Measurements from ENCODE around the gene UBASH3B.

DNA sequence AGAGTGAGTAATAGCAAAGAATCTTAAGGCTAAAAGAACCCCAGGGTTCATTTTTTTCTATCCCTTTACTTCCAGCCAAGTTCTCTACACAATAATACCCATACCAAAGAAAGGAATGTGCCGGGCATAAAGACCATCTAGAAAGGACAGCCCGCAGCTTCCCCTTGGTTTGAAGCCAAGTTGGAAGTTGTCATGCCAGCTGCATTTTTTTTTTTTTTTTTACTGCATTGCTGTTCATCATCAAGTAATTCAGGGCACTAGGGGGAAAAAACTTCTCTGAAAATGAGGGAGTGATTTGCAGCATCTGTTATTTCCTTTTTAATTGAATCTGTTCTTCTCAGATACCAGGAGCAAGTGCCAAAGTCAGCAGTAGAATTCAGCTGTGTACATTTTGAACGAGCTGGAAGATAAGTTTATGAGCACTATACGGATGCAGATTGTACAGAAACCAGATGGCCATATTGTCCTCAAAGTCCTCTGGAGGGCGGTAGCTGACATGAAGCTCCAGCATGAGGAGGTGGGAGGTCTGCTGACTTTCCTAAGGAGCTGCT is 56.4 kb downstream of the UBASH3B start:
- TF ChIP-seq CTCF (IDR thresholded peaks at IDR 0.05; ENCODE audit: insufficient read depth, low read depth, low read length) = no peak
- no peak for TF ChIP-seq EZH2 (IDR thresholded peaks at IDR 0.05; ENCODE audit: insufficient read depth, low read length)
